ENCODE data around the gene MCCC2. TPM values are rescaled to one million over a fixed set of nuclear protein-coding genes. Genes with fewer than 3 reads are reported as not detected.
A peak's percentile ranks its signal among the peaks of the same experiment; 100 is the strongest.
"Not testable (repeated sequence)": the region's sequence is repeated elsewhere in the genome, so short reads cannot be mapped to it uniquely, and the experiment has no call there.

The MCCC2 gene
- total RNA-seq, 1 donor, result 28.2 TPM

DNA sequence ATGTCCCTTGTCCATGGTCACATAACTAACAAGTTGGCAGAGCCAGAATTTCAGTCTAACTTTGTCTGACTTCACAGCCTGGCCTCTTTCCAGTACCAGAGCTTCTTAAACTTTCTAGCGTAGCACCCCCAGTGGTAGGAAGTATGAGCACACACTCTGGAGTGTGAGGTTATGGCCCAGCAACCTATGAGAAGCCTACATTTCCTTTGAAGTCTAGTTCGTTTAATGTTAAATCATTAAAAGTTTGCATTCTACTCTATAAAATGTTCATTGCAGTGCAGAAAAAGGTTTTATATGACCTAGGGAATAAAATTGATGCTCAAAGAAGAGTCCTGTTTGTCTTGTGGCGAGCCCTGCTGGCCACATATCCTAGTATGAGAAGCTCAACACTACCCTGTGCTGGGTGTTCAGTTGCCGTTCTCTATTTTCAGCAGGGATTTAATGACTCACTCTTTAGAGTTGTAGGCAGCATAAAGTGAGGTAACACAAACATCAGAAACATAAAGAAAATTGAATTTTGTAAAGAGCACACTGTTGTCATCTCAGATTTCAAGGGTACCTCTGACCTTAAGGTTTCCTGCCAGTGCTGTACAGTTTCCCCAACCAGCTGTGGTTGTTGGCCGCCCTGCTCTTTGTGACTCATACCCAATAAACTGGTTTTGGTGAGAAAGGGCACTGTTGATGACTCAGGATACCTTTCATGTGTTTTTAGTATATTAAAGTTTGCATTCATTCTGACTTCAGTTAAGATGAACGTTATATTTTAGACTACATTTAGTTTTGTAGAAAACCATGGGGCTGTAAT lies 14.3 kb downstream of the MCCC2 start:
- H3K4me1 ChIP-seq (ENCODE audit: insufficient read depth, low read length), result peaks cover 20% of the 10 kb centered on the region
- peak overlapping the region; percentile 78 for H3K27ac ChIP-seq (ENCODE audit: low read depth, low read length)
- H3K4me2 ChIP-seq (ENCODE audit: insufficient read depth, low read length), result peak overlapping the region; percentile 57
- peaks cover 27% of the 10 kb centered on the region for H3K36me3 ChIP-seq (ENCODE audit: insufficient read depth, low read length)
- H3K9me3 ChIP-seq (ENCODE audit: low read depth, low read length), result no peaks in the 10 kb centered on the region
- H2AFZ ChIP-seq (ENCODE audit: low read length), result peak overlapping the region; percentile 16
- TF ChIP-seq, protein P1, sequence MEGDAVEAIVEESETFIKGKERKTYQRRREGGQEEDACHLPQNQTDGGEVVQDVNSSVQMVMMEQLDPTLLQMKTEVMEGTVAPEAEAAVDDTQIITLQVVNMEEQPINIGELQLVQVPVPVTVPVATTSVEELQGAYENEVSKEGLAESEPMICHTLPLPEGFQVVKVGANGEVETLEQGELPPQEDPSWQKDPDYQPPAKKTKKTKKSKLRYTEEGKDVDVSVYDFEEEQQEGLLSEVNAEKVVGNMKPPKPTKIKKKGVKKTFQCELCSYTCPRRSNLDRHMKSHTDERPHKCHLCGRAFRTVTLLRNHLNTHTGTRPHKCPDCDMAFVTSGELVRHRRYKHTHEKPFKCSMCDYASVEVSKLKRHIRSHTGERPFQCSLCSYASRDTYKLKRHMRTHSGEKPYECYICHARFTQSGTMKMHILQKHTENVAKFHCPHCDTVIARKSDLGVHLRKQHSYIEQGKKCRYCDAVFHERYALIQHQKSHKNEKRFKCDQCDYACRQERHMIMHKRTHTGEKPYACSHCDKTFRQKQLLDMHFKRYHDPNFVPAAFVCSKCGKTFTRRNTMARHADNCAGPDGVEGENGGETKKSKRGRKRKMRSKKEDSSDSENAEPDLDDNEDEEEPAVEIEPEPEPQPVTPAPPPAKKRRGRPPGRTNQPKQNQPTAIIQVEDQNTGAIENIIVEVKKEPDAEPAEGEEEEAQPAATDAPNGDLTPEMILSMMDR (IDR thresholded peaks at IDR 0.05; ENCODE audit: extremely low read depth, low read depth, low read length), result peak; percentile 79
- DNase-seq (ENCODE audit: insufficient read length, low spot score, missing footprints), result peak; percentile 92
- peak overlapping the region; percentile 0 for H3K4me3 ChIP-seq (ENCODE audit: insufficient read depth, low read length)
- no peaks in the 10 kb centered on the region for H3K27me3 ChIP-seq (ENCODE audit: insufficient read depth, low read length)
- no peaks in the 10 kb centered on the region for H3K79me2 ChIP-seq (ENCODE audit: insufficient read depth, low read length)
- peaks cover 4% of the 10 kb centered on the region for H4K20me1 ChIP-seq (ENCODE audit: insufficient read depth, low read length)

DNA sequence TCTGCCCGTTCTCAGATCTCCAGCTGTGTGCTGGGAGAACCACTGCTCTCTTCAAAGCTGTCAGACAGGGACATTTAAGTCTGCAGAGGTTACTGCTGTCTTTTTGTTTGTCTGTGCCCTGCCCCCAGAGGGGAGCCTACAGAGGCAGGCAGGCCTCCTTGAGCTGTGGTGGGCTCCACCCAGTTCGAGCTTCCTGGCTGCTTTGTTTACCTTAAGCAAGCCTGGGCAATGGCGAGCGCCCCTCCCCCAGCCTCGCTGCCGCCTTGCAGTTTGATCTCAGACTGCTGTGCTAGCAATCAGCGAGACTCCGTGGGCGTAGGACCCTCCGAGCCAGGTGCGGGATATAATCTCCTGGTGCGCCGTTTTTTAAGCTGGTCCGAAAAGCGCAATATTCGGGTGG lies 22.8 kb downstream of the MCCC2 start:
- H4K20me1 ChIP-seq (ENCODE audit: insufficient read depth, low read length); H3K4me1 ChIP-seq (ENCODE audit: insufficient read depth, low read length); H3K27ac ChIP-seq (ENCODE audit: low read depth, low read length); H3K79me2 ChIP-seq (ENCODE audit: insufficient read depth, low read length); H3K9me3 ChIP-seq (ENCODE audit: low read depth, low read length); H3K36me3 ChIP-seq (ENCODE audit: insufficient read depth, low read length); H3K4me2 ChIP-seq (ENCODE audit: insufficient read depth, low read length); DNase-seq (ENCODE audit: insufficient read length, low spot score, missing footprints); H2AFZ ChIP-seq (ENCODE audit: low read length); H3K27me3 ChIP-seq (ENCODE audit: insufficient read depth, low read length); H3K4me3 ChIP-seq (ENCODE audit: insufficient read depth, low read length): not testable (repeated sequence)

DNA sequence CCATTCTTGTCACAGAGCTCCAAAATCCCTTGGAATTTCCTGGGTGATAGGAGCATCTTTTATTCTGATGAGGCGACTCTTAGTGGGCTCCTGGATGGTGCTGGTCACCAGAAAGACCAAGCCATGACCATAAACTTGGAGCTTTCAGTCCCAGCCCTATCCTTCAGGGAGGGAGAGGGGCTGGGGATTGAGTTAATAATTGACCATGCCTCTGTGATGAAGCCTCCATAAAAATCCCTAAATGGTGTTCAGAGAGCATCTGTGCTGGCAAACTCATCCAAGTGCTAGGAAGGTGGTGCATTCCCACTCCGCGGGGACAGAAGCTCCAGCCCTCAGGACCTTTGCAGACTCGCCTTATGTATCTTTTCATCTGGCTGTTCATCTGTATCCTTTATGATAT lies 28.7 kb downstream of the MCCC2 start:
- Histone ChIP-seq H3K4me2 (ENCODE audit: insufficient read depth, low read length) (no peak overlapping the region), H3K27ac (ENCODE audit: low read depth, low read length) (no peak overlapping the region), H3K79me2 (ENCODE audit: insufficient read depth, low read length) (no peaks in the 10 kb centered on the region), H2AFZ (ENCODE audit: low read length) (no peak overlapping the region), H3K27me3 (ENCODE audit: insufficient read depth, low read length) (no peaks in the 10 kb centered on the region), H4K20me1 (ENCODE audit: insufficient read depth, low read length) (no peaks in the 10 kb centered on the region), H3K4me3 (ENCODE audit: insufficient read depth, low read length) (no peak overlapping the region), H3K36me3 (ENCODE audit: insufficient read depth, low read length) (no peaks in the 10 kb centered on the region), H3K9me3 (ENCODE audit: low read depth, low read length) (no peaks in the 10 kb centered on the region), H3K4me1 (ENCODE audit: insufficient read depth, low read length) (no peaks in the 10 kb centered on the region)
- DNase-seq (ENCODE audit: insufficient read length, low spot score, missing footprints), result no peak
- TF ChIP-seq, protein P1 (IDR thresholded peaks at IDR 0.05; ENCODE audit: extremely low read depth, low read depth, low read length), result no peak

DNA sequence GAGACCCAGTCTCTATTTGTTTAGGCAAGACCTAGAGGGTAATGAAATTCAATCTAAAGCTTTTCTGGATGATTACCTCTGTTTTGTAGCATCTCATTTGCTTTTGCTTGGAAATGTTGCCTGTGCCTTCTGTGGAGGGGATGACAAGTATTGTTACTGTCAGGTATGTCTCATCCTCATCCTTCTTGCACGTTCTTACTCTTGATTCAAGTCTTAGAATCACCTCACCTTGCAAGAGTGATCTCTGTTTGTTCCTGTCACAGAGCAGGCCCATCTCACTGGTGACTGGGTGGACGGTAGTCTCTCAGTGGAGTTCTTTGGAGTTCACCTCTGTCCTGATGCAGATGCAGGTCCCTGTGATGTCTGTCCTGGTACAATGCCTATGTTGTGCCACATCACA lies 33.5 kb downstream of the MCCC2 start:
- Histone ChIP-seq H3K27ac (ENCODE audit: low read depth, low read length) (no peak overlapping the region), H3K27me3 (ENCODE audit: insufficient read depth, low read length) (no peaks in the 10 kb centered on the region), H3K9me3 (ENCODE audit: low read depth, low read length) (no peaks in the 10 kb centered on the region), H3K79me2 (ENCODE audit: insufficient read depth, low read length) (no peaks in the 10 kb centered on the region), H4K20me1 (ENCODE audit: insufficient read depth, low read length) (no peaks in the 10 kb centered on the region), H3K36me3 (ENCODE audit: insufficient read depth, low read length) (no peaks in the 10 kb centered on the region), H3K4me1 (ENCODE audit: insufficient read depth, low read length) (no peaks in the 10 kb centered on the region), H3K4me3 (ENCODE audit: insufficient read depth, low read length) (no peak overlapping the region), H3K4me2 (ENCODE audit: insufficient read depth, low read length) (no peak overlapping the region), H2AFZ (ENCODE audit: low read length) (no peak overlapping the region)
- no peak for DNase-seq (ENCODE audit: insufficient read length, low spot score, missing footprints)
- TF ChIP-seq, protein P1 (IDR thresholded peaks at IDR 0.05; ENCODE audit: extremely low read depth, low read depth, low read length), result no peak

All from osteoblast (primary cell).